ENCODE results near the gene ARVCF.

Gene ARVCF

GRCh38 chr22:20039683-20040325 is 23.2 kb upstream of the ARVCF start:
- no peak overlapping the region for H3K4me3 ChIP-seq (ENCODE audit: low read depth in 1 of 2, low read length in 2 of 2)
- H3K36me3 ChIP-seq (ENCODE audit: control insufficient read depth in 1 of 2, insufficient read depth in 2 of 2, low read length in 2 of 2): peaks cover 6 to 46% of the 10 kb centered on the region in 2 donors
- H3K27ac ChIP-seq (ENCODE audit: low read depth, low read length): no peak overlapping the region
- no peak overlapping the region for H3K9ac ChIP-seq (ENCODE audit: low read depth in 1 of 2, low read length in 2 of 2)
- no peaks in the 10 kb centered on the region for H3K9me3 ChIP-seq (ENCODE audit: control insufficient read depth in 1 of 2, low read length in 2 of 2)
- H3K27me3 ChIP-seq (ENCODE audit: control insufficient read depth in 1 of 2, insufficient read depth in 2 of 2, low read length in 2 of 2): no peaks in the 10 kb centered on the region
- H3K4me1 ChIP-seq (ENCODE audit: control insufficient read depth in 1 of 2, insufficient read depth in 2 of 2, low read length in 2 of 2): no peaks in the 10 kb centered on the region

DNA sequence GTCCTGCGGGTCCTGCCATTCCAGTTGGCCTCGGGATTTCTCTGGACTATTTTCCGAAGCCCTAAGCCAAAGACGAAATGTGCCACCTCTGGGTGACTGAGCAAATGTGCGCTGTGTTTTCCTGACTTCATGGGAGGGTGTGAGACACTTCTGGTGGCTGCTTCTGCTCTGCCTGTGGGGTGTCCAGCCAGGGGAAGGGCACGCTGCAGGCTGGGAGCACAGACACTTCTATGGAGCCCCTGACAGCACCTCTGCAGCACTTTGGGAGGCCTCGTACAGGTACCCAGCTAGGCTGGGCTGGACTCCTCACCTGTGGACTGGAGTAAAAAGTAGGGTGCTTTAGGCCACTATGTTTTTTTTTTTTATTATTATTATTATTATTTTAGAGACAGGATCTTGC is 22.0 kb upstream of the ARVCF start:
- H3K27ac ChIP-seq (ENCODE audit: low read depth, low read length): no peak overlapping the region
- no peaks in the 10 kb centered on the region for H3K27me3 ChIP-seq (ENCODE audit: control insufficient read depth in 1 of 2, insufficient read depth in 2 of 2, low read length in 2 of 2)
- H3K4me3 ChIP-seq (ENCODE audit: low read depth in 1 of 2, low read length in 2 of 2): no peak overlapping the region

GRCh38 chr22:20037419-20037818 is 20.8 kb upstream of the ARVCF start:
- Histone ChIP-seq H3K27ac (ENCODE audit: low read depth, low read length) (no peak overlapping the region), H3K4me1 (ENCODE audit: control insufficient read depth in 1 of 2, insufficient read depth in 2 of 2, low read length in 2 of 2) (peaks cover 0 to 3% of the 10 kb centered on the region in 2 donors), H3K9me3 (ENCODE audit: control insufficient read depth in 1 of 2, low read length in 2 of 2) (no peaks in the 10 kb centered on the region), H3K36me3 (ENCODE audit: control insufficient read depth in 1 of 2, insufficient read depth in 2 of 2, low read length in 2 of 2) (peaks cover 0 to 26% of the 10 kb centered on the region in 2 donors), H3K9ac (ENCODE audit: low read depth in 1 of 2, low read length in 2 of 2) (no peak overlapping the region), H3K4me3 (ENCODE audit: low read depth in 1 of 2, low read length in 2 of 2) (no peak overlapping the region), H3K27me3 (ENCODE audit: control insufficient read depth in 1 of 2, insufficient read depth in 2 of 2, low read length in 2 of 2) (no peaks in the 10 kb centered on the region)

More for the DNA sequence above, 22.0 kb upstream of the ARVCF start:
- Histone ChIP-seq H3K36me3 (ENCODE audit: control insufficient read depth in 1 of 2, insufficient read depth in 2 of 2, low read length in 2 of 2) (peaks cover 3 to 36% of the 10 kb centered on the region in 2 donors), H3K4me1 (ENCODE audit: control insufficient read depth in 1 of 2, insufficient read depth in 2 of 2, low read length in 2 of 2) (no peaks in the 10 kb centered on the region), H3K9me3 (ENCODE audit: control insufficient read depth in 1 of 2, low read length in 2 of 2) (no peaks in the 10 kb centered on the region), H3K9ac (ENCODE audit: low read depth in 1 of 2, low read length in 2 of 2) (no peak overlapping the region)

DNA sequence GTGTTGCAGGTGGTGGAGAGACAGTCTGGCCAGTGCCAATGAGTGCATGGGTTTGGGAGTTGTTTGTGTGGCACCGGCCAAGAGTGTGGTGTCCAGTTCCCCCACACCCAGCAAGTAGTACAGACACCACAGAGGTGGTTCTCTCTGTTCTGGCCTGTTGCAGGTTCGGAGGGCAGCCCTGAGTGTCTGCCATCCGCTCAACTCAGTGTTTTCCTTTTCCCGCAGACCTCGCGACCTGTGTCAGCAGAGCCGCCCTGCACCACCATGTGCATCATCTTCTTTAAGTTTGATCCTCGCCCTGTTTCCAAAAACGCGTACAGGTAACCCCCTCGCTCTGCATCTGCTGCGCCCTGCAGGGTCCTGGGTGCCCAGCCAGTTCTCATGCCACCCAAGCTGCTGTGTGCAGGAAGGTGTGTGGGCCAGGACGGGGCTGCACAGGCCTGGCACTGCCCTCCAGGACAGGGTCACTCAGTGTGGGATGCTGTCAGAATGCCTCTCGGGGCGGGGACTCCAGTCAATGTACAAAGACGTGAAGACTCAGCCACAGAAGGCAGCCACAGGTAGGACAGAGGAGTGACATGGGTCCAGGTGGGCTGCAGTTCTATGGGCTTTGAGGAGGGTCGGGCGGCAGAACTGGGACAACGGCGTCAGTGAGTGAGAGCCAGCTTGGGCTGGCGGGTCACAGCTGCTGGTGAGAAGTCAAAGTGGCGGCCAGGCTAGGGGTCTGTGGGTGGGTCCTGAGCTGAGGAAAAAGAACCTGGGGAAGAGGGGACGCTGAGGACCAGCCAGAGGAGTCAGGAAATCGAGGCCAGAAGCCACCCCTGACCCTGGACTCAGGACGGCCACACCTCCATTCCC is 20.1 kb upstream of the ARVCF start:
- H3K27ac ChIP-seq (ENCODE audit: low read depth, low read length): no peak overlapping the region

DNA sequence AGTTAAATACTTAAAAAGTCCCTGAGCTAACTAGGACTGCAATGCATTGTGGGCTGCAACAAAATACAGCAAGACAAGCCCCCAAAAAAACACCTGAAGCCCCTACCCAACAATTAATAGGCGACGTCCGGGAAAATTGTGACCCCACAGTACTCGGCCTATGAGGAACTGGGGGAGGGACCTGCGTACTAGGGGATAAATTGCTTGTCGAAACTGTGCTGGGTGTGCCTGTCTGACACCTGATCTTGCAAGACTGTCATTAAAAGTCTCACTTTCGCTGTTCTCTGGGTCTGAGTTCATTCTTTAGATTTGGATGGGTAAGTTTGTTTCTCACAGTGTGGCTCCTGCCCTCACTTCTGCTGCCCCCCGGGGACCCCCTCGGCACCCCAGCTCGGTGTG is 19.5 kb upstream of the ARVCF start:
- no peaks in the 10 kb centered on the region for H3K27me3 ChIP-seq (ENCODE audit: control insufficient read depth in 1 of 2, insufficient read depth in 2 of 2, low read length in 2 of 2)
- H3K36me3 ChIP-seq (ENCODE audit: control insufficient read depth in 1 of 2, insufficient read depth in 2 of 2, low read length in 2 of 2): peaks cover 0 to 37% of the 10 kb centered on the region in 2 donors
- no peaks in the 10 kb centered on the region for H3K9me3 ChIP-seq (ENCODE audit: control insufficient read depth in 1 of 2, low read length in 2 of 2)
- H3K27ac ChIP-seq (ENCODE audit: low read depth, low read length): no peak overlapping the region
- no peak overlapping the region for H3K4me3 ChIP-seq (ENCODE audit: low read depth in 1 of 2, low read length in 2 of 2)
- peaks cover 0 to 12% of the 10 kb centered on the region in 2 donors for H3K4me1 ChIP-seq (ENCODE audit: control insufficient read depth in 1 of 2, insufficient read depth in 2 of 2, low read length in 2 of 2)
- H3K9ac ChIP-seq (ENCODE audit: low read depth in 1 of 2, low read length in 2 of 2): no peak overlapping the region

More for the DNA sequence above, 20.1 kb upstream of the ARVCF start:
- H3K4me1 ChIP-seq (ENCODE audit: control insufficient read depth in 1 of 2, insufficient read depth in 2 of 2, low read length in 2 of 2): peaks cover 0 to 9% of the 10 kb centered on the region in 2 donors
- H3K4me3 ChIP-seq (ENCODE audit: low read depth in 1 of 2, low read length in 2 of 2): no peak overlapping the region
- no peak overlapping the region for H3K9ac ChIP-seq (ENCODE audit: low read depth in 1 of 2, low read length in 2 of 2)
- H3K9me3 ChIP-seq (ENCODE audit: control insufficient read depth in 1 of 2, low read length in 2 of 2): no peaks in the 10 kb centered on the region
- H3K36me3 ChIP-seq (ENCODE audit: control insufficient read depth in 1 of 2, insufficient read depth in 2 of 2, low read length in 2 of 2): peaks cover 0 to 31% of the 10 kb centered on the region in 2 donors
- no peaks in the 10 kb centered on the region for H3K27me3 ChIP-seq (ENCODE audit: control insufficient read depth in 1 of 2, insufficient read depth in 2 of 2, low read length in 2 of 2)

DNA sequence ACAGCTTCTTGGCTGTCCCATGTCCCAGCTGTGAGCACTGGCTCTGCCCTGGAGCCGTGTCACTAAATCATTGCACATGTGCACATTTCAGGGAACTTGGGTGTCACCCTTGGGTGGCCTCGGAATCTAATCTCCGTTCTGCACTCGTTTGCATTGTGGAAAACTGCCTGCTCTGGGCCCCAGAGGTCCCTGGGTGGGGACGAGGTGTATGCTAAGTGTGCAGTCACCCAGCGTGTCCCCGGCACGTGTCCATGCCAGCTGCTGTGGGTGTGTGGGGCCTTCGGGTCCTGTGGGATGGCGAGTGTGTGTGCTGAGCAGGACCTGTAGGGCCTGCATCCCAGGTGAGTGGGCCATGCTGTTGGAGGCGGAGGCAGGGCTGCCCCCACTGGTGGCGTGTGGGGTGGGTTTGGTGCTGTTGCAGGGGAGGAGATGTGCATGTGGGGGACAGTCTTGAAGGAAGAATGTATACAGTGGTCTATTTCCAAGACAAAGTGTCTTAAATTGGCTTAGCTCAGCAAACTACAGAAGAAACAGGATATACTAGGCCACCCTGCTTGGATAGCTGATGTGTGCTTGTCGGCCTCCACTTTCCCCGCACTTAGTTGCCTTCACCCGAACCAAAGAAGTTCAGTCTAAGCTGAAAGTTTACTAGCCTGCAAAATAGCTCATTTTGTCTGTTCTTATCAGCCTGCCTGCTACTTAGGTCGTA is 18.9 kb upstream of the ARVCF start:
- Histone ChIP-seq H3K4me3 (ENCODE audit: low read depth in 1 of 2, low read length in 2 of 2) (no peak overlapping the region), H3K4me1 (ENCODE audit: control insufficient read depth in 1 of 2, insufficient read depth in 2 of 2, low read length in 2 of 2) (peaks cover 0 to 12% of the 10 kb centered on the region in 2 donors), H3K27me3 (ENCODE audit: control insufficient read depth in 1 of 2, insufficient read depth in 2 of 2, low read length in 2 of 2) (no peaks in the 10 kb centered on the region), H3K27ac (ENCODE audit: low read depth, low read length) (no peak overlapping the region), H3K36me3 (ENCODE audit: control insufficient read depth in 1 of 2, insufficient read depth in 2 of 2, low read length in 2 of 2) (peaks cover 0 to 37% of the 10 kb centered on the region in 2 donors), H3K9ac (ENCODE audit: low read depth in 1 of 2, low read length in 2 of 2) (no peak overlapping the region), H3K9me3 (ENCODE audit: control insufficient read depth in 1 of 2, low read length in 2 of 2) (no peaks in the 10 kb centered on the region)

- H3K27ac ChIP-seq (ENCODE audit: low read depth, low read length): no peak overlapping the region
- H3K27me3 ChIP-seq (ENCODE audit: control insufficient read depth in 1 of 2, insufficient read depth in 2 of 2, low read length in 2 of 2): no peaks in the 10 kb centered on the region
- no peak overlapping the region for H3K4me3 ChIP-seq (ENCODE audit: low read depth in 1 of 2, low read length in 2 of 2)
- H3K4me1 ChIP-seq (ENCODE audit: control insufficient read depth in 1 of 2, insufficient read depth in 2 of 2, low read length in 2 of 2): peaks cover 0 to 12% of the 10 kb centered on the region in 2 donors
- no peaks in the 10 kb centered on the region for H3K9me3 ChIP-seq (ENCODE audit: control insufficient read depth in 1 of 2, low read length in 2 of 2)
- H3K9ac ChIP-seq (ENCODE audit: low read depth in 1 of 2, low read length in 2 of 2): no peak overlapping the region
- H3K36me3 ChIP-seq (ENCODE audit: control insufficient read depth in 1 of 2, insufficient read depth in 2 of 2, low read length in 2 of 2): peaks cover 0 to 32% of the 10 kb centered on the region in 2 donors
Observed at GRCh38 chr22:20034143-20034542, 17.5 kb upstream of the ARVCF start.

DNA sequence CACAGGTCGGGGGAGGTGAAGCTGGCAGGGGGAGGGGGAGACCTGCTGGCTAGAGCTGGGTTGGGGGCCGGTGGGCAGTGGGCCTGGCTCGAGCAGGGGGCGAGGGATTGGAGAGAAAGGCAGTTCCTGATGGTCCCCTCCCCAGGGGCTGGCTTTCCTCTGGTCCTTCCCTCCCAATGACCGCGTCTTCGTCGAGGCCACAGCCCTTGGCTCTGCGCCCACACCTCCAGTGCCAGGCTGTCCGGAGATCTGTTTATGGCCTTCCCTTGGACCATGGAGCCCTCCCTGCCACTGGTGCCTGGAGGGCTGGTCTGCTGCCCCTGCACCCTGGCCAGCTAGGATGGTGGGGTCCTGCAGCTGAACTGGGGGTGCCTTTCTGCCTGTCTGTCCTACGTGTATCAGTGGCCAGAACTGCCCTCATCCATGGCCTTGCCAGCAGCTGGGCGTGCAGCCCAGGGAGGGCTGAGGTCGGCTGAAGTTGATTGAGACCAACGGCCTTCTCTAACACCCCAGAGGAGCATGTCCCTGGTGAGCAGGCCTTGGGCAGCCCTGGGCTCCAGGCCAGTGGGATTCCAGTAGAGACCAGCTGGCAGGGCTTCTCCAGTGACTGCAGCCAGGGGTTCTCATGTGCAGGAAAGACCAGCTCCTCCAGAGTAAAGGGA is 16.6 kb upstream of the ARVCF start:
- Histone ChIP-seq H3K9me3 (ENCODE audit: control insufficient read depth in 1 of 2, low read length in 2 of 2) (no peaks in the 10 kb centered on the region), H3K27me3 (ENCODE audit: control insufficient read depth in 1 of 2, insufficient read depth in 2 of 2, low read length in 2 of 2) (no peaks in the 10 kb centered on the region), H3K9ac (ENCODE audit: low read depth in 1 of 2, low read length in 2 of 2) (no peak overlapping the region), H3K36me3 (ENCODE audit: control insufficient read depth in 1 of 2, insufficient read depth in 2 of 2, low read length in 2 of 2) (peaks cover 0 to 27% of the 10 kb centered on the region in 2 donors), H3K4me3 (ENCODE audit: low read depth in 1 of 2, low read length in 2 of 2) (no peak overlapping the region), H3K4me1 (ENCODE audit: control insufficient read depth in 1 of 2, insufficient read depth in 2 of 2, low read length in 2 of 2) (peaks cover 0 to 14% of the 10 kb centered on the region in 2 donors), H3K27ac (ENCODE audit: low read depth, low read length) (no peak overlapping the region)

- Histone ChIP-seq H3K9me3 (ENCODE audit: control insufficient read depth in 1 of 2, low read length in 2 of 2) (no peaks in the 10 kb centered on the region), H3K4me1 (ENCODE audit: control insufficient read depth in 1 of 2, insufficient read depth in 2 of 2, low read length in 2 of 2) (peaks cover 0 to 14% of the 10 kb centered on the region in 2 donors), H3K36me3 (ENCODE audit: control insufficient read depth in 1 of 2, insufficient read depth in 2 of 2, low read length in 2 of 2) (peaks cover 0 to 22% of the 10 kb centered on the region in 2 donors), H3K9ac (ENCODE audit: low read depth in 1 of 2, low read length in 2 of 2) (no peak overlapping the region), H3K27me3 (ENCODE audit: control insufficient read depth in 1 of 2, insufficient read depth in 2 of 2, low read length in 2 of 2) (no peaks in the 10 kb centered on the region), H3K27ac (ENCODE audit: low read depth, low read length) (no peak overlapping the region), H3K4me3 (ENCODE audit: low read depth in 1 of 2, low read length in 2 of 2) (no peak overlapping the region)
Observed at GRCh38 chr22:20032407-20032991, 15.9 kb upstream of the ARVCF start.

Measured in duodenal mucosa (tissue), 2 donors.